ENCODE results near the gene OLIG1. TPM values are rescaled to one million over a fixed set of nuclear protein-coding genes. Genes with fewer than 3 reads are reported as not detected.

The OLIG1 gene
- total RNA-seq, 1 experiment from 2014 or later: not detected

DNA sequence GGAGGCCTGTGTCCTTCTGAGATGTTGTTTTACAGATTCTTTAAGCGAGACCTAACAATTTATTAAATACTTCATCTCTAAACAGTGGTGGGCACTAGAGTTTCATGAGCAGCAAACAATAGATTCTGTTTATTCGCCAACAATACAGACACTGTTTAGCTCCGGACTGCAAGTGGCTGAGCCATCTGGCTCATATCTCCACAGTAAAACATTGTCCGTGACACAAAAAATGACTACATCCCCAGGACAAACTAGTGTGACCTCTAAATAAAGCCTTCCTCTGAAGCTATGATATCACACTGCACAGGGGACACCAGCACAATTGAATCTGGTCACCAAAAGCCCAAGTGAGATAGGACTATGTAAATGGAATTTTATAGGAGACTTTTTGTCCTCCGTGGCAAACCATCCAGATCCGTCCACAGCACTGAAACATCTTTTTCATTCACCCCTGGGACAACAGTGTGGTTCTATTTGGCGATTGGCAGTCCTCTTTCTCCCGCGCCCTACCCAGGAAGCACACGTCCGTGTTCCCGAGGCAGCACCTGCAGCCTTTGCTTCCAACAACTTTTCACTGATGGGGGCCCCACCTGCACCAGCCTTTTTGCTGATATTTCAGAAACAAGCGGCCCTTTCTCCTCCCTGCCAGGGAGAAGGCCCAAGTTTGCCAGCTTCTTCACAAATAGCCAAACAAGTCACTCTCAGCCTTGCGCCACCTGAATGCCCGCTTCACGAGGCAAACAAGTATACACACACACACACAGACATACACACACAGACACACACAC is 47.4 kb downstream of the OLIG1 start:
- Histone ChIP-seq H3K36me3 (ENCODE audit: control insufficient read depth in 1 of 2, insufficient read depth in 2 of 2, low read length in 2 of 2) (no peaks in the 10 kb centered on the region), H3K27me3 (ENCODE audit: insufficient read depth, low read length) (peaks cover 22% of the 10 kb centered on the region), H3K27ac (ENCODE audit: low read depth, low read length) (no peak overlapping the region), H3K9me2 (ENCODE audit: insufficient read depth) (no peaks in the 10 kb centered on the region), H4K20me1 (ENCODE audit: insufficient read depth) (no peaks in the 10 kb centered on the region), H3K79me2 (ENCODE audit: insufficient read depth, low read length) (no peaks in the 10 kb centered on the region), H3K9me3 (ENCODE audit: control insufficient read depth in 1 of 2, insufficient read depth in 1 of 2, low read depth in 1 of 2, low read length in 2 of 2) (no peaks in the 10 kb centered on the region), H3K4me3 (replicated peaks in 1 of 2; ENCODE audit: low read depth in 1 of 2, low read length in 2 of 2) (no peak overlapping the region), H3K4me1 (ENCODE audit: control insufficient read depth in 1 of 2, insufficient read depth in 2 of 2, low read length in 2 of 2) (no peaks in the 10 kb centered on the region), H3K4me2 (ENCODE audit: low read length) (no peak overlapping the region), H2AFZ (ENCODE audit: low read depth, low read length, poor library complexity, severe bottlenecking) (no peak overlapping the region), H3K9ac (ENCODE audit: low read length) (no peak overlapping the region)
- ChIA-PET RAD21 (ENCODE audit: low non-redundant PET in 1 of 2, low total read pairs in 2 of 2, uncharacterized antibody in 2 of 2, unreplicated experiment in 2 of 2) (no interaction called here), CTCF (interaction anchor here (1.2 kb wide), 1 partner anchor 10 kb away, joined by 3 read pairs; no protein-coding TSS in a partner anchor), POLR2A (no interaction called here)
- TF ChIP-seq SRF (IDR thresholded peaks at IDR 0.05; ENCODE audit: low read depth): no peak
- no peak for TF ChIP-seq EZH2phosphoT487 (IDR thresholded peaks at IDR 0.05; ENCODE audit: borderline replicate concordance)
- TF ChIP-seq ZFX (IDR thresholded peaks at IDR 0.05): no peak
- no peak for TF ChIP-seq ATF3 (IDR thresholded peaks at IDR 0.05)
- TF ChIP-seq REST (IDR thresholded peaks at IDR 0.05; ENCODE audit: low read depth): no peak
- no peak for TF ChIP-seq MAX (IDR thresholded peaks at IDR 0.05)
- TF ChIP-seq, protein P1, sequence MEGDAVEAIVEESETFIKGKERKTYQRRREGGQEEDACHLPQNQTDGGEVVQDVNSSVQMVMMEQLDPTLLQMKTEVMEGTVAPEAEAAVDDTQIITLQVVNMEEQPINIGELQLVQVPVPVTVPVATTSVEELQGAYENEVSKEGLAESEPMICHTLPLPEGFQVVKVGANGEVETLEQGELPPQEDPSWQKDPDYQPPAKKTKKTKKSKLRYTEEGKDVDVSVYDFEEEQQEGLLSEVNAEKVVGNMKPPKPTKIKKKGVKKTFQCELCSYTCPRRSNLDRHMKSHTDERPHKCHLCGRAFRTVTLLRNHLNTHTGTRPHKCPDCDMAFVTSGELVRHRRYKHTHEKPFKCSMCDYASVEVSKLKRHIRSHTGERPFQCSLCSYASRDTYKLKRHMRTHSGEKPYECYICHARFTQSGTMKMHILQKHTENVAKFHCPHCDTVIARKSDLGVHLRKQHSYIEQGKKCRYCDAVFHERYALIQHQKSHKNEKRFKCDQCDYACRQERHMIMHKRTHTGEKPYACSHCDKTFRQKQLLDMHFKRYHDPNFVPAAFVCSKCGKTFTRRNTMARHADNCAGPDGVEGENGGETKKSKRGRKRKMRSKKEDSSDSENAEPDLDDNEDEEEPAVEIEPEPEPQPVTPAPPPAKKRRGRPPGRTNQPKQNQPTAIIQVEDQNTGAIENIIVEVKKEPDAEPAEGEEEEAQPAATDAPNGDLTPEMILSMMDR (IDR thresholded peaks at IDR 0.05 in 2 of 3, conservative IDR thresholded peaks at IDR 0.05 in 1 of 3; ENCODE audit: borderline replicate concordance in 1 of 3, insufficient read depth in 1 of 3, low read depth in 2 of 3, low read length in 2 of 3): no peak
- TF ChIP-seq SP1 (IDR thresholded peaks at IDR 0.05; ENCODE audit: low read depth): no peak
- no peak for TF ChIP-seq ZBTB33 (IDR thresholded peaks at IDR 0.05; ENCODE audit: extremely low read depth, insufficient replicate concordance, low read length)
- no peak for TF ChIP-seq YY1 (IDR thresholded peaks at IDR 0.05; ENCODE audit: extremely low read depth, insufficient replicate concordance, low read depth, low read length)
- intact Hi-C loops (cut with micrococcal nuclease): no loop called here
- ATAC-seq: no peak
- no TSS peak for BruUV-seq (replicated peaks)
- no peak for DNase-seq (ENCODE audit: low read depth, low spot score)
